Stimulated activated CD8-positive, alpha-beta memory T cell treated with anti-CD3 and anti-CD28 coated beads, Interleukin-7, amount 100 ng/mL, for 48 hours (primary cell): Measurements from ENCODE around the gene AQP2.

Source experiments
- DNase-seq, 2 donors: peaks; one replicate each; pipeline ENCODE4 v3.0.0-alpha.2; 2020; ENCODE audit warnings: low read depth in 1 of 2; ENCODE audit errors: extremely low read depth in 1 of 2

Gene AQP2

GRCh38 chr12:49939707-49940106 lies 10.8 kb upstream of the AQP2 start:
- no peak for DNase-seq

- no peak for DNase-seq
Measured at GRCh38 chr12:49941556-49942511, 8.7 kb upstream of the AQP2 start.

GRCh38 chr12:49942512-49942893 lies 8.0 kb upstream of the AQP2 start:
- DNase-seq = no peak

- DNase-seq = no peak
Measured at GRCh38 chr12:49942921-49943624, 7.5 kb upstream of the AQP2 start.

GRCh38 chr12:49943625-49943960 lies 6.9 kb upstream of the AQP2 start:
- no peak for DNase-seq

GRCh38 chr12:49944046-49944445 lies 6.5 kb upstream of the AQP2 start:
- DNase-seq = no peak

GRCh38 chr12:49944718-49945117 lies 5.8 kb upstream of the AQP2 start:
- DNase-seq = no peak

GRCh38 chr12:49945394-49946080 lies 5.0 kb upstream of the AQP2 start:
- peak; percentile 72 to 82 for DNase-seq

- no peak for DNase-seq
Measured at GRCh38 chr12:49946086-49946485, 4.5 kb upstream of the AQP2 start.

- DNase-seq = no peak
Measured at GRCh38 chr12:49946497-49946896, 4.0 kb upstream of the AQP2 start.

GRCh38 chr12:49947593-49948226 lies 2.8 kb upstream of the AQP2 start:
- DNase-seq = no peak

GRCh38 chr12:49948866-49949845 lies 1.4 kb upstream of the AQP2 start:
- no peak for DNase-seq

- no peak for DNase-seq
Measured at GRCh38 chr12:49949866-49950265, 671 bp upstream of the AQP2 start.

- no peak for DNase-seq
Measured at GRCh38 chr12:49951411-49952240, 1.1 kb downstream of the AQP2 start.

- DNase-seq = no peak
Measured at GRCh38 chr12:49952391-49953055, 2.0 kb downstream of the AQP2 start.

- no peak for DNase-seq
Measured at GRCh38 chr12:49953151-49953550, 2.6 kb downstream of the AQP2 start.

GRCh38 chr12:49953961-49954846 lies 3.7 kb downstream of the AQP2 start:
- DNase-seq = no peak
